ENCODE measurements around the gene LRCOL1.

Gene LRCOL1

GRCh38 chr12:132658149-132658894 lies 47.9 kb upstream of the LRCOL1 start:
- no peaks in the 10 kb centered on the region for H3K9me3 ChIP-seq (ENCODE audit: low read length)
- H3K9me2 ChIP-seq (ENCODE audit: low read depth, low read length): no peaks in the 10 kb centered on the region
- no peaks in the 10 kb centered on the region for H4K20me1 ChIP-seq (ENCODE audit: insufficient read depth, low read length)
- H3K4me2 ChIP-seq (ENCODE audit: low read length): no peak overlapping the region
- H3K27me3 ChIP-seq (ENCODE audit: insufficient read depth, low read length): no peaks in the 10 kb centered on the region
- H3K27ac ChIP-seq (ENCODE audit: low read depth, low read length, poor library complexity, severe bottlenecking): no peak overlapping the region
- no peaks in the 10 kb centered on the region for H3K4me1 ChIP-seq (ENCODE audit: insufficient read depth, low read length, severe bottlenecking)
- H2AFZ ChIP-seq (ENCODE audit: low read length): no peak overlapping the region
- no peak overlapping the region for H3K9ac ChIP-seq (ENCODE audit: low read length)
- TF ChIP-seq EZH2 (IDR thresholded peaks at IDR 0.05; ENCODE audit: borderline replicate concordance, low read length): no peak
- TF ChIP-seq CTCF (IDR thresholded peaks at IDR 0.05; ENCODE audit: low read length): no peak
- H3K4me3 ChIP-seq (ENCODE audit: low read depth, low read length, poor library complexity, severe bottlenecking): no peak overlapping the region
- peaks cover 98% of the 10 kb centered on the region for H3K36me3 ChIP-seq (ENCODE audit: insufficient read depth, low read length)
- H3K79me2 ChIP-seq (ENCODE audit: insufficient read depth, low read length): no peaks in the 10 kb centered on the region
- H3F3A ChIP-seq (ENCODE audit: insufficient read depth, low read length): no peaks in the 10 kb centered on the region

- no peak overlapping the region for H3K4me2 ChIP-seq (ENCODE audit: low read length)
- H3F3A ChIP-seq (ENCODE audit: insufficient read depth, low read length): no peaks in the 10 kb centered on the region
- H3K27ac ChIP-seq (ENCODE audit: low read depth, low read length, poor library complexity, severe bottlenecking): no peak overlapping the region
- H3K9me3 ChIP-seq (ENCODE audit: low read length): no peaks in the 10 kb centered on the region
- no peak overlapping the region for H3K4me3 ChIP-seq (ENCODE audit: low read depth, low read length, poor library complexity, severe bottlenecking)
- TF ChIP-seq EZH2 (IDR thresholded peaks at IDR 0.05; ENCODE audit: borderline replicate concordance, low read length) (no peak), CTCF (IDR thresholded peaks at IDR 0.05; ENCODE audit: low read length) (no peak)
- peaks cover 97% of the 10 kb centered on the region for H3K36me3 ChIP-seq (ENCODE audit: insufficient read depth, low read length)
- H3K4me1 ChIP-seq (ENCODE audit: insufficient read depth, low read length, severe bottlenecking): no peaks in the 10 kb centered on the region
- no peak overlapping the region for H3K9ac ChIP-seq (ENCODE audit: low read length)
- no peaks in the 10 kb centered on the region for H3K27me3 ChIP-seq (ENCODE audit: insufficient read depth, low read length)
- H2AFZ ChIP-seq (ENCODE audit: low read length): no peak overlapping the region
- H3K79me2 ChIP-seq (ENCODE audit: insufficient read depth, low read length): no peaks in the 10 kb centered on the region
- H4K20me1 ChIP-seq (ENCODE audit: insufficient read depth, low read length): no peaks in the 10 kb centered on the region
- no peaks in the 10 kb centered on the region for H3K9me2 ChIP-seq (ENCODE audit: low read depth, low read length)
These were observed 46.8 kb upstream of the LRCOL1 start for GRCh38 chr12:132657004-132657727.

GRCh38 chr12:132653567-132654290 lies 43.3 kb upstream of the LRCOL1 start:
- no peak overlapping the region for H3K27ac ChIP-seq (ENCODE audit: low read depth, low read length, poor library complexity, severe bottlenecking)
- no peaks in the 10 kb centered on the region for H3K79me2 ChIP-seq (ENCODE audit: insufficient read depth, low read length)
- H3K9ac ChIP-seq (ENCODE audit: low read length): no peak overlapping the region
- H3K9me3 ChIP-seq (ENCODE audit: low read length): no peaks in the 10 kb centered on the region
- no peaks in the 10 kb centered on the region for H3K4me1 ChIP-seq (ENCODE audit: insufficient read depth, low read length, severe bottlenecking)
- no peaks in the 10 kb centered on the region for H3F3A ChIP-seq (ENCODE audit: insufficient read depth, low read length)
- H3K27me3 ChIP-seq (ENCODE audit: insufficient read depth, low read length): no peaks in the 10 kb centered on the region
- H3K4me3 ChIP-seq (ENCODE audit: low read depth, low read length, poor library complexity, severe bottlenecking): no peak overlapping the region
- H4K20me1 ChIP-seq (ENCODE audit: insufficient read depth, low read length): no peaks in the 10 kb centered on the region
- H3K9me2 ChIP-seq (ENCODE audit: low read depth, low read length): no peaks in the 10 kb centered on the region
- no peak overlapping the region for H2AFZ ChIP-seq (ENCODE audit: low read length)
- no peak overlapping the region for H3K4me2 ChIP-seq (ENCODE audit: low read length)
- no peak for TF ChIP-seq EZH2 (IDR thresholded peaks at IDR 0.05; ENCODE audit: borderline replicate concordance, low read length)
- no peak for TF ChIP-seq CTCF (IDR thresholded peaks at IDR 0.05; ENCODE audit: low read length)
- H3K36me3 ChIP-seq (ENCODE audit: insufficient read depth, low read length): peaks cover 97% of the 10 kb centered on the region
